K562 (cell line): ENCODE measurements around the gene APC2. TPM values are rescaled to one million over a fixed set of nuclear protein-coding genes. Genes with fewer than 3 reads are reported as not detected.
A peak's percentile ranks its signal among the peaks of the same experiment; 100 is the strongest.

ENCODE experiments used
- ATAC-seq: fragments of 200-7000 bp; cut with Tn5 transposase; 3 replicates; pipeline ENCODE4 v1.9.1; 2020; ENCODE audit warnings: moderate library complexity
- BruUV-seq: library from RNA; stranded (reverse); fragments of 400-500 nt; replicated peaks from 2 replicates; lab custom pipeline; 2021; lab: Mats Ljungman, UMichigan
- CTCF ChIA-PET: fragments of 300-600 bp; formaldehyde crosslinking; extraction: SDS; loops from one replicate; lab custom pipeline; 2021; ENCODE audit warnings: low intra/inter-chr PET ratio; lab: Yijun Ruan, JAX
- POLR2A ChIA-PET: fragments of 300-600, 350-650 bp; sonication (Branson Sonifier 250); formaldehyde crosslinking; extraction: SDS; loops from one replicate; lab custom pipeline; 2021; ENCODE audit warnings: antibody characterized with exemption, inconsistent platforms; lab: Yijun Ruan, JAX
- DNase-seq, 4 experiments: peaks; one replicate each; pipeline versions ENCODE4 v3.0.0 to v3.0.0-alpha.2; 2011 to 2018; ENCODE audit warnings: low spot score in 3 of 4, mixed read lengths in 3 of 4; ENCODE audit errors: extremely low read depth in 1 of 4
- FAIRE-seq: peaks from 2 replicates; lab custom pipeline; 2011; peaks lifted over from hg19 to GRCh38; lab: Jason Lieb, UNC
- H2AFZ ChIP-seq: 2 replicates; pipeline ENCODE4 v1.6.0; 2011; ENCODE audit warnings: low read depth, low read length, control low read depth, inconsistent platforms
- H3K27ac ChIP-seq: fragments of 200-600 bp; 3 replicates; pipeline ENCODE4 v1.8.0; 2011; ENCODE audit warnings: low read depth, mild to moderate bottlenecking, control low read depth, inconsistent platforms, low read length, moderate library complexity, mixed read lengths; ENCODE audit errors: extremely low read depth
- H3K27me3 ChIP-seq, 2 experiments: fragments of 300-600 bp in 1 of 2; 2 replicates in 1 of 2; 3 replicates in 1 of 2; pipeline versions ENCODE4 v1.6.0 to v1.8.0; 2011; ENCODE audit warnings: inconsistent platforms in 2 of 2, low read length in 2 of 2, mild to moderate bottlenecking in 1 of 2, mixed read lengths in 1 of 2, moderate library complexity in 1 of 2; ENCODE audit not compliant: control insufficient read depth in 2 of 2, insufficient read depth in 2 of 2
- H3K36me3 ChIP-seq: fragments of 300-600 bp; 3 replicates; pipeline ENCODE4 v1.8.0; 2011; ENCODE audit warnings: mild to moderate bottlenecking, low read length, inconsistent platforms; ENCODE audit not compliant: control insufficient read depth, insufficient read depth
- H3K4me1 ChIP-seq, 2 experiments: fragments of 200-600 bp in 1 of 2; replicated peaks in 1 of 2; 2 replicates in 1 of 2; 3 replicates in 1 of 2; pipeline versions ENCODE4 v1.5.1 to v1.8.0; 2011; ENCODE audit warnings: inconsistent platforms in 2 of 2, low read length in 2 of 2, mild to moderate bottlenecking in 1 of 2, mixed read lengths in 1 of 2, moderate library complexity in 1 of 2; ENCODE audit not compliant: control insufficient read depth in 2 of 2, insufficient read depth in 2 of 2
- H3K4me2 ChIP-seq: 2 replicates; pipeline ENCODE4 v1.6.1; 2011; ENCODE audit warnings: low read length, control low read depth, inconsistent platforms, mixed read lengths; ENCODE audit not compliant: insufficient read depth
- H3K4me3 ChIP-seq: fragments of 200-600 bp; sonication (generic), shearing (Covaris generic); 2 replicates; pipeline ENCODE4 v1.5.1; 2016; ENCODE audit warnings: control low read depth, inconsistent platforms
- H3K79me2 ChIP-seq: fragments of 200-600 bp; 3 replicates; pipeline ENCODE4 v1.8.0; 2011; ENCODE audit warnings: low read length, inconsistent platforms; ENCODE audit not compliant: control insufficient read depth, insufficient read depth
- H3K9ac ChIP-seq, 2 experiments: 2 replicates each; pipeline versions ENCODE4 v1.6.0 to v1.6.1; 2011; ENCODE audit warnings: low read depth in 2 of 2, low read length in 2 of 2, control low read depth in 1 of 2, inconsistent platforms in 1 of 2, mild to moderate bottlenecking in 1 of 2, mixed read lengths in 1 of 2; ENCODE audit not compliant: insufficient read depth in 1 of 2
- H3K9me1 ChIP-seq: one replicate; pipeline ENCODE4 v1.6.0; 2011; ENCODE audit warnings: inconsistent platforms, mild to moderate bottlenecking, low read length, moderate library complexity; ENCODE audit not compliant: control insufficient read depth, insufficient read depth
- H3K9me3 ChIP-seq: replicated peaks from 2 replicates; pipeline ENCODE4 v1.5.1; 2011; ENCODE audit warnings: low read depth, low read length, inconsistent platforms; ENCODE audit not compliant: control insufficient read depth, insufficient read depth
- H4K20me1 ChIP-seq: replicated peaks from 2 replicates; pipeline ENCODE4 v1.6.1; 2011; ENCODE audit warnings: low read length, inconsistent platforms, mixed read lengths; ENCODE audit not compliant: control insufficient read depth, insufficient read depth
- HNRNPL ChIP-seq: fragments of 200-400 bp; formaldehyde crosslinking; IDR thresholded peaks from 2 replicates; pipeline ENCODE4 v1.6.1; 2017; ENCODE audit warnings: low read depth, mild to moderate bottlenecking, low read length
- MTA2 ChIP-seq: fragments of 450-650 bp; IDR thresholded peaks from 2 replicates; pipeline ENCODE4 v1.6.1; 2016; ENCODE audit warnings: low read depth
- PCBP1 ChIP-seq: fragments of 200-400 bp; formaldehyde crosslinking; IDR thresholded peaks from 2 replicates; pipeline ENCODE4 v1.6.1; 2018; ENCODE audit warnings: mild to moderate bottlenecking, low read depth, low read length; ENCODE audit not compliant: poor library complexity, severe bottlenecking
- RBM22 ChIP-seq: fragments of 200-400 bp; formaldehyde crosslinking; IDR thresholded peaks from 2 replicates; pipeline ENCODE4 v1.6.1; 2018; ENCODE audit warnings: low read length, low read depth; ENCODE audit not compliant: poor library complexity, severe bottlenecking
- U2AF1 ChIP-seq: fragments of 200-400 bp; formaldehyde crosslinking; optimal IDR thresholded peaks from 2 replicates; pipeline ENCODE3; 2017; ENCODE audit warnings: mild to moderate bottlenecking, low read depth, low read length, moderate library complexity
- WGBS: fragments of 100-300 bp; shearing (Covaris generic); methylation state at CpG from one replicate; pipeline ENCODE4 v1.1.6; 2016; ENCODE audit warnings: low coverage, mixed read lengths; ENCODE audit not compliant: insufficient coverage; ENCODE audit errors: missing lambda C conversion rate; 5-methylcytosine and 5-hydroxymethylcytosine counted together
- in situ Hi-C: fragments of 300-500 bp; cut with MboI; formaldehyde crosslinking; loops from 4 replicates; pipeline ENCODE4 v1.15.0; 2018; ENCODE audit warnings: inconsistent platforms, mixed read lengths
- intact Hi-C: fragments of 100-400 bp; cut with micrococcal nuclease; formaldehyde crosslinking; loops from 2 replicates; pipeline ENCODE4 v1.14.2; 2022
- polyA plus RNA-seq, 8 experiments: library from polyadenylated mRNA; depleted of rRNA in 4 of 8; stranded (reverse) in 5 of 8; unstranded in 3 of 8; fragments of >200 nt; fragmentation: Nextera tagmentation in 2 of 8; fragmentation: Illumina TruSeq in 1 of 8; extraction: Ambion mirVana in 2 of 8; extraction: Trizol in 1 of 8; gene quantifications; 2 replicates each; pipeline versions ENCODE4 v1.2.1 to v1.2.3, GENCODE V29; 2011 to 2014; ENCODE audit warnings: inconsistent platforms in 1 of 8, missing spikeins in 1 of 8
- total RNA-seq, 7 experiments: library from RNA; depleted of rRNA in 6 of 7; stranded (reverse); fragments of >200 nt in 6 of 7; fragmentation: Illumina TruSeq in 2 of 7; extraction: Trizol in 2 of 7; gene quantifications; 2 replicates each; pipeline versions ENCODE4 v1.2.1 to v1.2.3, GENCODE V29; 2011 to 2021; ENCODE audit warnings: low replicate concordance in 1 of 7

Gene APC2
- total and polyA plus RNA-seq, 9 of the 15 experiments (the other 6 are each of a cell fraction or from before 2014, with no cell fraction given), result 0.01 to 0.40 (median 0.05) TPM; not detected in 3

DNA sequence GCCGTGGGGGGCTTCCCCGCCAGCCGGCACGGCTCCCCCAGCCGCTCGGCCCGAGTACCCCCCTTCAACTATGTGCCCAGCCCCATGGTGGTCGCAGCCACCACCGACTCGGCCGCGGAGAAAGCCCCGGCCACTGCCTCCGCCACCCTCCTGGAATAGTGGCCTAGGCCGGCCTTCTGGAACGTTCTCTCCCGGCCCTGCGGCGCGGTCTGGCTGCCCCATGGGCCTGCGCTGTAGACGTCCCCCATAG is 20.1 kb downstream of the APC2 start:
- Histone ChIP-seq H3K27ac (no peak overlapping the region), H3K4me2 (no peak overlapping the region), H2AFZ (no peak overlapping the region), H3K9ac (no peak overlapping the region; a peak in 1 of 4 replicates), H3K36me3 (peaks cover 8% of the 10 kb centered on the region; the same call in 1 of the 3 replicates), H3K27me3 (no peaks in the 10 kb centered on the region), H4K20me1 (peaks cover 14% of the 10 kb centered on the region), H3K79me2 (peaks cover 26% of the 10 kb centered on the region), H3K9me1 (no peaks in the 10 kb centered on the region), H3K9me3 (no peaks in the 10 kb centered on the region), H3K4me3 (no peak overlapping the region), H3K4me1 (peaks cover 6 to 85% of the 10 kb centered on the region in 2 experiments; a peak in 4 of 5 replicates)
- 70% methylated on average over 9 of the region's 22 CpGs for WGBS
- in situ Hi-C loops (no loop called here), intact Hi-C loops (no loop called here)
- no TSS peak for BruUV-seq
- FAIRE-seq (no peak), ATAC-seq (no peak), DNase-seq (no peak)
- ChIA-PET POLR2A (interaction anchor here (0.6 kb wide), 1 partner anchor 50 kb away, joined by 3 read pairs; no protein-coding TSS in a partner anchor), CTCF (no interaction called here)
- peak; percentile 30 for TF ChIP-seq PCBP1
- TF ChIP-seq RBM22, result peak; percentile 82
- TF ChIP-seq U2AF1, result no peak
- no peak for TF ChIP-seq MTA2
- 0 out of 2 replicates have a peak, but pooled peaks have one; percentile 26 for TF ChIP-seq HNRNPL
